ENCODE data around the gene MICAL3.

DNA sequence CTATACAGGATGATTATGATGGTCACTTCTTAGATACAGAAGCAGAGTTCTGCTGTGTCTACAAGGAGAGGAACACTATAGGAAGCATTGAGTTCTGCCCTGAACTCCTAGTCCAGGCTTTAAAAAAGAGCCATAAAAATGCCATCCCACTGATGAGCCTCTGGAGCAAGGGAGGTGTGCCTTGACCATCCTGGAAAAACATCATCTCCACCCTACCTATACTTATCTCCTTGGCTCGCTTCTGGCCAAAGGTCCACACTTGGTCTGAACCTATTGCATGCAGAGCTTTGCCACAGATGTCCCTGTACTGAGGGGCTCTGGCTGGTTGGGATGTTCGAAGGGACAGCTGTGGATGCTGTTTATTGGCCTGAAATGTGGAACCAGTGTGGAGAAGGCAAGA is 49.1 kb upstream of the MICAL3 start:
- TF ChIP-seq, protein P1, sequence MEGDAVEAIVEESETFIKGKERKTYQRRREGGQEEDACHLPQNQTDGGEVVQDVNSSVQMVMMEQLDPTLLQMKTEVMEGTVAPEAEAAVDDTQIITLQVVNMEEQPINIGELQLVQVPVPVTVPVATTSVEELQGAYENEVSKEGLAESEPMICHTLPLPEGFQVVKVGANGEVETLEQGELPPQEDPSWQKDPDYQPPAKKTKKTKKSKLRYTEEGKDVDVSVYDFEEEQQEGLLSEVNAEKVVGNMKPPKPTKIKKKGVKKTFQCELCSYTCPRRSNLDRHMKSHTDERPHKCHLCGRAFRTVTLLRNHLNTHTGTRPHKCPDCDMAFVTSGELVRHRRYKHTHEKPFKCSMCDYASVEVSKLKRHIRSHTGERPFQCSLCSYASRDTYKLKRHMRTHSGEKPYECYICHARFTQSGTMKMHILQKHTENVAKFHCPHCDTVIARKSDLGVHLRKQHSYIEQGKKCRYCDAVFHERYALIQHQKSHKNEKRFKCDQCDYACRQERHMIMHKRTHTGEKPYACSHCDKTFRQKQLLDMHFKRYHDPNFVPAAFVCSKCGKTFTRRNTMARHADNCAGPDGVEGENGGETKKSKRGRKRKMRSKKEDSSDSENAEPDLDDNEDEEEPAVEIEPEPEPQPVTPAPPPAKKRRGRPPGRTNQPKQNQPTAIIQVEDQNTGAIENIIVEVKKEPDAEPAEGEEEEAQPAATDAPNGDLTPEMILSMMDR (IDR thresholded peaks at IDR 0.05), result no peak
- TF ChIP-seq EZH2phosphoT487 (IDR thresholded peaks at IDR 0.05) (no peak), EZH2 (IDR thresholded peaks at IDR 0.05) (no peak)

Measured in neural progenitor cell (in vitro differentiated cells).